ENCODE data around the gene PGF.

DNA sequence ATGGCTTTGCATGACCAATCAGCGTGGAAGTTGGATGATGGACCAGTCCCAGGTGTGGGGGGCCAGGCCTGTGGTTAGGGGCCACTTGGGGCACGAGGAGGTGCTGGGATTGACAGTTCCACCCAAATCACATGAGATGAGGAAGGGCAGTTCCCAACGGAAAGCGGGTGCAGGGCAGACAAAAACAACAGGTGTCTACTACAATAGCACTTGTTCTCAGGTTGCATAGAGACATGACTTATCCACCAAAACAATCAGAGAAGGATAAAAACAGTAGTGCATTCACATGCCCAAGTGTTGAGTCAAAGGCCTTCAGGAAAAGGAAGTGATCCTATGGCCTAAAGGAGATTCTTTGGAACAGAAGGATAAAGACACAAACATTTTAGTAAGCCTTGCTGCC is 32.7 kb upstream of the PGF start:
- TF ChIP-seq, protein P1, sequence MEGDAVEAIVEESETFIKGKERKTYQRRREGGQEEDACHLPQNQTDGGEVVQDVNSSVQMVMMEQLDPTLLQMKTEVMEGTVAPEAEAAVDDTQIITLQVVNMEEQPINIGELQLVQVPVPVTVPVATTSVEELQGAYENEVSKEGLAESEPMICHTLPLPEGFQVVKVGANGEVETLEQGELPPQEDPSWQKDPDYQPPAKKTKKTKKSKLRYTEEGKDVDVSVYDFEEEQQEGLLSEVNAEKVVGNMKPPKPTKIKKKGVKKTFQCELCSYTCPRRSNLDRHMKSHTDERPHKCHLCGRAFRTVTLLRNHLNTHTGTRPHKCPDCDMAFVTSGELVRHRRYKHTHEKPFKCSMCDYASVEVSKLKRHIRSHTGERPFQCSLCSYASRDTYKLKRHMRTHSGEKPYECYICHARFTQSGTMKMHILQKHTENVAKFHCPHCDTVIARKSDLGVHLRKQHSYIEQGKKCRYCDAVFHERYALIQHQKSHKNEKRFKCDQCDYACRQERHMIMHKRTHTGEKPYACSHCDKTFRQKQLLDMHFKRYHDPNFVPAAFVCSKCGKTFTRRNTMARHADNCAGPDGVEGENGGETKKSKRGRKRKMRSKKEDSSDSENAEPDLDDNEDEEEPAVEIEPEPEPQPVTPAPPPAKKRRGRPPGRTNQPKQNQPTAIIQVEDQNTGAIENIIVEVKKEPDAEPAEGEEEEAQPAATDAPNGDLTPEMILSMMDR (conservative IDR thresholded peaks at IDR 0.05) = no peak
- no peak for TF ChIP-seq ZFX (IDR thresholded peaks at IDR 0.05)
